Colonic mucosa (tissue), 4 donors: ENCODE measurements around the gene ITPKB. TPM values are rescaled to one million over a fixed set of nuclear protein-coding genes. Genes with fewer than 3 reads are reported as not detected.
A peak's percentile ranks its signal among the peaks of the same experiment; 100 is the strongest.
"Not testable (repeated sequence)": the region's sequence is repeated elsewhere in the genome, so short reads cannot be mapped to it uniquely, and the experiment has no call there.

ENCODE experiments used
- DNase-seq: peaks from one replicate; pipeline ENCODE4 v3.0.0-alpha.2; 2020
- H3K27ac ChIP-seq: fragments of 200-600 bp; one replicate; pipeline ENCODE4 v1.8.0; 2021
- H3K27me3 ChIP-seq: fragments of 200-600 bp; one replicate; pipeline ENCODE4 v1.8.0; 2021
- H3K36me3 ChIP-seq: fragments of 200-600 bp; one replicate; pipeline ENCODE4 v1.8.0; 2021
- H3K4me1 ChIP-seq: fragments of 200-600 bp; one replicate; pipeline ENCODE4 v1.8.0; 2021; ENCODE audit warnings: mild to moderate bottlenecking
- H3K4me3 ChIP-seq: fragments of 200-600 bp; one replicate; pipeline ENCODE4 v1.8.0; 2021
- H3K9ac ChIP-seq, 2 donors: one replicate each; pipeline ENCODE4 v1.7.0; 2013; ENCODE audit warnings: control low read depth in 2 of 2, low read depth in 2 of 2, low read length in 2 of 2
- H3K9me3 ChIP-seq: fragments of 200-600 bp; one replicate; pipeline ENCODE4 v1.8.0; 2021
- CTCF ChIP-seq: fragments of 200-600 bp; IDR thresholded peaks from one replicate; pipeline ENCODE4 v1.8.0; 2022; ENCODE audit warnings: antibody characterized with exemption, mild to moderate bottlenecking
- intact Hi-C: fragments of 100-400 bp; cut with DNase I; formaldehyde crosslinking; loops from one replicate; pipeline ENCODE4 v1.14.1; 2022
- total RNA-seq, 2 donors: library from RNA; stranded (reverse); fragmentation: NEBNext Ultra II Directional in 1 of 2; extraction: Animal tissue kit (Norgen Biotek cat#: 25700) in 1 of 2; gene quantifications; one replicate each; pipeline ENCODE4 v1.2.1, GENCODE V29; 2021
- donor health status: healthy.
- donor health status: DM: no; HTN: no; CAD: no.
- donor health status: DM: no; HTN: no; CAD: no.

The ITPKB gene
- total RNA-seq, 2 donors from 2014 or later = 11.6 to 16.9 TPM

- intact Hi-C loops = no loop called here
- TF ChIP-seq CTCF = no peak
- H3K4me3 ChIP-seq = no peak overlapping the region
- H3K36me3 ChIP-seq = no peaks in the 10 kb centered on the region
- no peaks in the 10 kb centered on the region for H3K27me3 ChIP-seq
- no peak overlapping the region for H3K9ac ChIP-seq
- no peaks in the 10 kb centered on the region for H3K9me3 ChIP-seq
- H3K4me1 ChIP-seq = no peaks in the 10 kb centered on the region
- no peak for DNase-seq
- H3K27ac ChIP-seq = no peak overlapping the region
These were observed 10.6 kb downstream of the ITPKB start for GRCh38 chr1:226728448-226728847.

- no peak overlapping the region for H3K27ac ChIP-seq
- no peaks in the 10 kb centered on the region for H3K27me3 ChIP-seq
- no peak overlapping the region for H3K9ac ChIP-seq
- no peak for DNase-seq
- no peaks in the 10 kb centered on the region for H3K4me1 ChIP-seq
- H3K36me3 ChIP-seq = no peaks in the 10 kb centered on the region
- TF ChIP-seq CTCF = no peak
- no peaks in the 10 kb centered on the region for H3K9me3 ChIP-seq
- no peak overlapping the region for H3K4me3 ChIP-seq
- intact Hi-C loops = no loop called here
These were observed 13.2 kb downstream of the ITPKB start for GRCh38 chr1:226725897-226726267.

- H3K4me3 ChIP-seq = no peak overlapping the region
- no peak for TF ChIP-seq CTCF
- H3K27me3 ChIP-seq = no peaks in the 10 kb centered on the region
- intact Hi-C loops = no loop called here
- no peaks in the 10 kb centered on the region for H3K36me3 ChIP-seq
- H3K27ac ChIP-seq = no peak overlapping the region
- H3K4me1 ChIP-seq = peaks cover 7% of the 10 kb centered on the region
- no peak overlapping the region for H3K9ac ChIP-seq
- DNase-seq = no peak
- no peaks in the 10 kb centered on the region for H3K9me3 ChIP-seq
These were observed 15.2 kb downstream of the ITPKB start for GRCh38 chr1:226723657-226724532.

- Histone ChIP-seq H3K4me1 (peaks cover 7% of the 10 kb centered on the region), H3K36me3 (no peaks in the 10 kb centered on the region), H3K9ac (no peak overlapping the region), H3K27ac (no peak overlapping the region), H3K27me3 (no peaks in the 10 kb centered on the region), H3K4me3 (no peak overlapping the region), H3K9me3 (no peaks in the 10 kb centered on the region)
- TF ChIP-seq CTCF = no peak
- no peak for DNase-seq
- intact Hi-C loops = no loop called here
These were observed 16.0 kb downstream of the ITPKB start for GRCh38 chr1:226722901-226723656.

- Histone ChIP-seq H3K4me1 (peaks cover 7% of the 10 kb centered on the region), H3K36me3 (no peaks in the 10 kb centered on the region), H3K9me3 (no peaks in the 10 kb centered on the region), H3K27ac (no peak overlapping the region), H3K9ac (peak overlapping the region in 1 of 2 donors; percentile 13), H3K4me3 (no peak overlapping the region), H3K27me3 (no peaks in the 10 kb centered on the region)
- DNase-seq = no peak
- TF ChIP-seq CTCF = no peak
- intact Hi-C loops = no loop called here
These were observed 16.7 kb downstream of the ITPKB start for GRCh38 chr1:226722240-226722900.

- H3K27ac ChIP-seq, H3K4me3 ChIP-seq, H3K4me1 ChIP-seq, intact Hi-C loops, H3K27me3 ChIP-seq, H3K9me3 ChIP-seq, H3K36me3 ChIP-seq: not testable (repeated sequence)
- peak; percentile 50 for DNase-seq
- H3K9ac ChIP-seq = peak overlapping the region in 1 of 2 donors; percentile 23
These were observed 18.5 kb downstream of the ITPKB start for GRCh38 chr1:226720574-226720973.
